GM12875 (cell line): ENCODE data around the gene IL12RB1.

Experiments used
- H3K4me3 ChIP-seq: one replicate; pipeline ENCODE4 v1.5.1; 2011; ENCODE audit warnings: low read depth, low read length, control low read depth
- TF ChIP-seq, protein P1 (sequence below): IDR thresholded peaks from 2 replicates; pipeline ENCODE4 v1.5.1; 2011; ENCODE audit warnings: low read depth, mild to moderate bottlenecking, control low read depth, inconsistent platforms, low read length, moderate library complexity, borderline replicate concordance; ENCODE audit not compliant: insufficient read depth

The IL12RB1 gene

DNA sequence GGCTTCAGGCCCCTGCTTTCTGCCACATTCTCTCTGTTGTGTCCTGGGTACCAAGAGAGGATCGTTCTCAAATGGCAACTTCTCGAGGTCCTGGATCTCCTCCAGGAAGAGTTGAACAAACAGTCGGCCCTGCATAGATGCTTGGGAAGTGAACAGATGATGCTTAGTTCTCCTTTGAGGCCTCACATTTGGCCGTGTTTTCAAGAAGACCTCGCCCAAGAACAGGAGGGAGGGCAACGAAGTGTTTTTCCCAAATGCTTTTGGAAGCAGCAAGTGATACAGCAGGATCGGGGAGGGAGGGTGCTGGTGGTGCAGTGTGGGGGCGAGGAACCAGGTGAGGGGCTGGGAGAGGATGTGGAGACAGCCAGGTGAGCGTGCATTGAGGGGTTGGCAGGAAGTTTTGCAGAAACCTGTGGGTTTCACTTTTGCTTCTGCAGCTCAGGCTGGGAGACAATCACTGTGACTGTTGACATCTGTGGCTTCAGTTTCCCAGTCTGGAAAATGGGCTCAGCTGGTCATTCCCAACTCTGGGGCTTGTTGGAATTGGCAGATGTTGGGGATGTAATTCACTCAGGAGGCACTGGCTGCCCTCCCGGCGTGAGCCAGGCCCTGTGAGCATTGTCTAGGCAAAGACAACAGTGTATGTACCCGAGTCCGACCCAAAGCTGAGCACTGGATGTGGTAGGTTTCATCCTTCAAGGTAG, 32.4 kb upstream of the IL12RB1 start:
- TF ChIP-seq, protein P1, sequence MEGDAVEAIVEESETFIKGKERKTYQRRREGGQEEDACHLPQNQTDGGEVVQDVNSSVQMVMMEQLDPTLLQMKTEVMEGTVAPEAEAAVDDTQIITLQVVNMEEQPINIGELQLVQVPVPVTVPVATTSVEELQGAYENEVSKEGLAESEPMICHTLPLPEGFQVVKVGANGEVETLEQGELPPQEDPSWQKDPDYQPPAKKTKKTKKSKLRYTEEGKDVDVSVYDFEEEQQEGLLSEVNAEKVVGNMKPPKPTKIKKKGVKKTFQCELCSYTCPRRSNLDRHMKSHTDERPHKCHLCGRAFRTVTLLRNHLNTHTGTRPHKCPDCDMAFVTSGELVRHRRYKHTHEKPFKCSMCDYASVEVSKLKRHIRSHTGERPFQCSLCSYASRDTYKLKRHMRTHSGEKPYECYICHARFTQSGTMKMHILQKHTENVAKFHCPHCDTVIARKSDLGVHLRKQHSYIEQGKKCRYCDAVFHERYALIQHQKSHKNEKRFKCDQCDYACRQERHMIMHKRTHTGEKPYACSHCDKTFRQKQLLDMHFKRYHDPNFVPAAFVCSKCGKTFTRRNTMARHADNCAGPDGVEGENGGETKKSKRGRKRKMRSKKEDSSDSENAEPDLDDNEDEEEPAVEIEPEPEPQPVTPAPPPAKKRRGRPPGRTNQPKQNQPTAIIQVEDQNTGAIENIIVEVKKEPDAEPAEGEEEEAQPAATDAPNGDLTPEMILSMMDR, result no peak
- peak overlapping the region; percentile 21 for H3K4me3 ChIP-seq

DNA sequence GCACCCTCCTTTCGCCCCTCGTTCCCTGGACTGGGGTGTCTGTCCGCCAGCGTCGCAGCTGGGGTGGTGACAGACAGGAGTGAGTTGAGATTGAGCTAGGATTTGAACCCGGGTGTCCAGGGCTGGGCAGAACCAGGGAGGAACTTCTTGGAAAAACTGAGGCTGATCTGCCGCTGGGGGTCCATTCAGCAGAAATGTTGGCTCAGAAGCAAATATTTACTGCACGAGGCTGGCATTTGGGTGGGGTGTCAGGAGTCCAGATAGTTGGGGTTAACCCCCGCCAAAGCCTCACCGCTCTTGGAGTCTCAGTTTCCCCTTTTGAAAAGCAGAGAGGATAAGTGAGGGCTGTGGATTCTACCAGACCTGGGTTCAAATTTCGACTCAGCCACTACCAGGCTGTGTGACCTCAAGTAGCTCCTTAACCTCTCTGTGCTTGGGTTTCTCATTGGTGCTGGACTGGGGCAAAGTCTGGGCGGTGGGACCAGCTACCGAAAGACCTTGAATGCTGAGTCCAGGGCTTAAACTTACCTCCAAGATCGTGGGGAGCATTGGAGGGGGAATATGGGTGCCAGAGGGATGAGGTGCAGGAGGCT, 31.8 kb upstream of the IL12RB1 start:
- H3K4me3 ChIP-seq, result peak overlapping the region; percentile 60
- TF ChIP-seq, protein P1, result no peak

DNA sequence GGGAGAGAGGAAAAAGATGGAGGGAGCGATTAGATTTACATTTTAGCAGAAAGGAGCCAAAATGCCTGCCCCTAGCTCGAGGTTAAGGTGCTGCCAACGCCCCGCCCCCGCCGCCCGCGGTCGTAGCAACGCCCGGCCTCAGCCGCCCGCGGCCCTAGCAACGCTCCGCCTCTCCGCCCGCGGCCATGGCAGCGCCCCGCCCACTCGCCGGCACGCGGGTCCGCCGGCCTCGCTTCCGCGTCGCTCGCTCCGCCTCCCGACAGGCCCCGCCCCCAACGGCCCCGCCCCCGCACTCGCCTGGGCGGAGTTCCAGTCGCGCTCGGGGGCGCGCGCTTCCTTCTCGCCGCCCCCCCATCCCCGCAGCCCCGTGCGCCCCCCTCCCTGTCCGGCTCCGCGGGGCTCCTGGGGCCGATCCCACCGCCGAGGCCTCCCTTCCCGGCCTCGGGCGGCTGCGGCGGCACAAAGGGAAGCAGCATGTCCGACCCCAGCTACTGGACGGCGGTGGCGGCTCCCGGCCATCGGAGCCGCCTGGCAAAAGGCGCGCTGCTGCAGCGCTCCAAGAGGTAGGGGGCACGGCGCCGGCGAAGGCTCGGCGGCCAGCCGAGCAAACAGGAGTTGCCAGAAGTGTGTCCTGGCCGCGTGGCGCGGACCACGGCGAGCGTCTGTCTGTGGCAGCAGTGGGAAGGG, 31.1 kb upstream of the IL12RB1 start:
- H3K4me3 ChIP-seq, result peak overlapping the region; percentile 60
- TF ChIP-seq, protein P1, result no peak

DNA sequence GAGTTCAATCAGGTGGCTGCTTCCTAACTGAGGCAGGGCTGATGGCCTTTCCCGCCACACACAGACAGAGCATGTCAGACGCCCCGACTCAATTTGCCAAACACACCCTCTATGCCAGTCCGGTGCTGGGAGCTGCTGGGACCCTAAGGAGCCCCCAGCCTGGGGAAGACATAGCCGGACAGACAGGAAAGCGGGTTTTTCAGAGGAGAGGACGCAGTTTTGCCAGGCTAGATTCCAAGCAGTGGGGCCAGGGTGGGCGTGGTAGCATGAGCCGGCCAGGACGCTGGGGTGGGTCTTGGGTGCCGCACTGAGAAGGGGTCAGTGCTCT, 30.6 kb upstream of the IL12RB1 start:
- no peak overlapping the region for H3K4me3 ChIP-seq
- TF ChIP-seq, protein P1, result no peak

DNA sequence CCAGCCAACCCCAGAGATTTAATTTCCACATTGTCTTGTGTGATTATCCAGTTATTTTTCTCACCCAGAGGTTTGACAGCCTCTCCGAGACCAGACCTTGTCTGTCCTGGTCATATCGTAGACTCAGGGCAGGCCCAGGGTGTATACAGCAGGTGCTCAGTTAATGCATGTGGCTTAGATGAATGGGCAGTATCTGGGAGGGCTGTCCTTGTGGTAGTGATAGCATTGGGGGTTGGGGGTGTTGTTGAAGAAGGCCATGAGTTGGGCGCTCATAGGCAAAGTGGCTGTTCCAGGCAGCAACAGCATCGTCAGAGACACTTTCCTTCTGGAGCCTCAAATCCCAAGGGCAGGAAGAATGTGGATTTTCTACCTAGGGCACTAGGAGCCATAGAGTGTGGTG, 27.7 kb upstream of the IL12RB1 start:
- TF ChIP-seq, protein P1, result no peak
- H3K4me3 ChIP-seq, result no peak overlapping the region

DNA sequence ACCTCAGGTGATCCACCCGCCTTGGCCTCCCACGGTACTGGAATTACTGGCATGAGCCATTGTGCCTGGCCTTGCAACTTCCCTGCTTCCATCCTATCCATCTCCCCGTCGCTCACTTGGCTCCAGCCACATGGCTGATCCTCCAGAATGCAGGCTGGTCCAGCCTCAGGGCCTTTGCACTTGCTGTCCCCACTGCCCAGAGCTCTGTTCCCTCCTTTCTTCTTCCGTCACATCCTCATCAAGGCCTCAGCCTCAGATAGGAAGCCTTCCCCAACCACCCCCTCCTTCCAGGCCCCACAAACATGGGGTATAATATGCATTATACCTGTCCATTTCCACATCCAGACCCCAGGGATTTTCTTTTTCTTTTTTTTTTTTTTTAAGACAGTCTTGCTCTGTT, 27.1 kb upstream of the IL12RB1 start:
- TF ChIP-seq, protein P1, result no peak
- H3K4me3 ChIP-seq, result no peak overlapping the region

DNA sequence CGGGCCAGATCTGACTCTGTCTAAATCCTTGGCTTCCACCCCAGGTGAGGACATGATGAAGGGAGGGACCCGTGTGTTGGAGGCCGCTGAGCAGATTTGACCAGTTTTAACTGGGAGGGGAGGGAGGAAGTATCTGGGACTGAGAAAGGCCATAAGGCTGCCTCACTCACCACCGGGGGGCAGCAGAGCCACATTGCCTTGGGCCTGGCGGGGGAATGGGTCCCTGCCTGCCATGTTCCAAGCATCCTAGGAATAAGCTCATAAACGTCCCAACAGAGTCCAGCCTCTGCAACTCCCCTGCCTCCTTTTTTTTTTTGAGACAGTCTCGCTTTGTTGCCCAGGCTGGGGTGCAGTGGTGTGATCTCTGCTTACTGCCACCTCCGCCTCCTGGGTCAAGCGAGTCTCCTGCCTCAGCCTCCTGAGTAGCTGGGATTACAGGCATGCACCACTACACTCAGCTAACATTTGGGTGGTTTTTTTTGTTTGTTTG, 26.3 kb upstream of the IL12RB1 start:
- no peak overlapping the region for H3K4me3 ChIP-seq
- TF ChIP-seq, protein P1, result peak; percentile 95
